DMS79 treated with DMSO at 0.1 percent for 48 hours (cell line): Measurements from ENCODE around the gene IFIT1.
"Not testable (repeated sequence)": the region's sequence is repeated elsewhere in the genome, so short reads cannot be mapped to it uniquely, and the experiment has no call there.

ENCODE experiments used
- DNase-seq: peaks from one replicate; lab custom pipeline; 2025; lab: John Stamatoyannopoulos, UW

Gene IFIT1

GRCh38 chr10:89403043-89403442, 10.6 kb downstream of the IFIT1 start:
- no peak for DNase-seq

DNA sequence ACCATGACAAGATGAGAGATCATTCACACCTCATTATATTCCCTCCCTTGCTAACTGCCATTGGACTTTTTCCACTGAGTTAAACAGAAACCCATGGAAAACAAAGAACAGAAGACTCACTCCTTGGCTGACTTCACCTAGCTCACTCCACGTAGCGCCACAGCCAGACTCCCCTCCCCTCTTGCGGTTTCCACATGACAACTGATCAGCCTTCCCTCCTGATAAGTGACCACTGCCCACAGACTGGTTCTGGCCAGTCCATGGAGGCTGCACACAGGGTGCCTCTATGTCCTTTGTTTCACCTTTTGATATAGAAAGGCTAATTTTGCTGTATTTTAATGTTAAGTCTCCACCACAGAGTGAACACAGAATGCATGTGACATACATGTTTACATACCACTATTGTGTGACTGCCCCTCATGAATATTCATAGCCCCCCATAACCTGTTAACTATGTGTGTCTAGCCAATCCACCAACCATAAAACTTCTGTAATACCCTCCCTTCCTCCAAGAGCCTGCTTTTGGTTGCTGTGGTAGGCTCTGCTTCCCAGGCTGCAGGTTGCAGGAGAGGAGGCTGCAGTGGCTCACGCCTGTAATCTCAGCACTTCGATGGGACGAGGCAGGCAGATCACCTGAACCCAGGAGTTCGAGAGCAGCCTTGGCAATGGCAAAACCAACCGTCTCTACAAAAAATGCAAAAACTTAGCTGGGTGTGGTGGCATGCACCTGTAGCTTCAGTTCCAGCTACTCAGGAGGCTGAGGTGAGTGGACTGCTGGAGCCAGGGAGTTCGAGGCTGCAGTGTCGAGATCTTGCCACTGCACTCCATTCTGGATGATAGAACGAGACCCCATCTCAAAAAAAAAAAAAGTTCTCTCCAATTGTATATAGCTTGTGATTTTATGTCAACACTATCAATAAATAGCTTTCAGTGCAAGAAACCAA, 12.0 kb downstream of the IFIT1 start:
- no peak for DNase-seq

GRCh38 chr10:89406178-89406577, 13.8 kb downstream of the IFIT1 start:
- not testable (repeated sequence) for DNase-seq

- not testable (repeated sequence) for DNase-seq
Observed at GRCh38 chr10:89407792-89408191, 15.4 kb downstream of the IFIT1 start.

DNA sequence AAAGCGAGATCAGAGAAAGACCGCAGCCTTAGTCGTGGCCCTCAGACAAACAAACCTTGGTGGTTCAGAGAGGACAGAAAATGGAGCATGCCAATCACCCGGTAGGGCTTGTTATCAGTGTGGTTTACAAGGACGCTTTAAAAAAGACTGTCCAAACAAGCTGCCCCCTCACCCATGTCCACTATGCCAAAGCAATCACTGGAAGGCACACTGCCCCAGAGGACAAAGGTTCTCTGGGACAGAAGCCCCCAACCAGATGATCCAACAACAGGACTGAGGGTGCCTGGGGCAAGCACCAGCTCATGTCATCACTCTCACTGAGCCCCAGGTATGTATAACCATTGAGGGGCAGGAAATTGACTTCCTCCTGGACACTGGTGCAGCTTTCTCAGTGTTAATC, 16.9 kb downstream of the IFIT1 start:
- DNase-seq = not testable (repeated sequence)

DNA sequence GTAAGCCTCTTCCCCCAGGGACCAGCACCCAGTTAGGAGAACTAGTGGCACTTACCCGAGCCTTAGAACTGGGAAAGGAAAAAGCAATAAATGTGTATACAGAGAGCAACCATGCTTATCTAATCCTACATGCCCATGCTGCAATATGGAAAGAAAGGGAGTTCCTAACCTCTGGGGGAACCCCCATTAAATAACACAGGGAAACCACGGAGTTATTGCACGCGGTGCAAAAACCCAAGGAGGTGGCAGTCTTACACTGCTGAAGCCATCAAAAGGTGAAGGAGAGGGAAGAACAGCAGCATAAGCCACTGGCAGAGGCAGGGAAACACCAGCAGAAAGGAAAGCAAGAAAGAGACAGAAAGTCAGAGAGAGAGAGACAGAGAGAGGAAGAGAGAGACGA, 18.1 kb downstream of the IFIT1 start:
- not testable (repeated sequence) for DNase-seq

GRCh38 chr10:89411135-89411534, 18.7 kb downstream of the IFIT1 start:
- not testable (repeated sequence) for DNase-seq

DNA sequence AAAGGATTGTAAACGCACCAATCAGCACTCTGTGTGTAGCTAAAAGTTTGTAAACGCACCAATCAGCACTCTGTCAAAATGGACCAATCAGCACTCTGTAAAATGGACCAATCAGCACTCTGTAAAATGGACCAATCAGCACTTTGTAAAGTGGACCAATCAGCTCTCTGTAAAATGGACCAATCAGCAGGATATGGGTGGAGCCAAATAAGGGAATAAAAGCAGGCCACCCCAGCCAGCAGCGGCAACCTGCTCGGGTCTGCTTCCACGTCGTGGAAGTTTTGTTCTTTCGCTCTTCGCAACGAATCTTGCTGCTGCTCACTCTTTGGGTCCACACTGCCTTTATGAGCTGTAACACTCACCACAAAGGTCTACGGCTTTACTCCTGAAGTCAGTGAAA, 19.9 kb downstream of the IFIT1 start:
- not testable (repeated sequence) for DNase-seq

DNA sequence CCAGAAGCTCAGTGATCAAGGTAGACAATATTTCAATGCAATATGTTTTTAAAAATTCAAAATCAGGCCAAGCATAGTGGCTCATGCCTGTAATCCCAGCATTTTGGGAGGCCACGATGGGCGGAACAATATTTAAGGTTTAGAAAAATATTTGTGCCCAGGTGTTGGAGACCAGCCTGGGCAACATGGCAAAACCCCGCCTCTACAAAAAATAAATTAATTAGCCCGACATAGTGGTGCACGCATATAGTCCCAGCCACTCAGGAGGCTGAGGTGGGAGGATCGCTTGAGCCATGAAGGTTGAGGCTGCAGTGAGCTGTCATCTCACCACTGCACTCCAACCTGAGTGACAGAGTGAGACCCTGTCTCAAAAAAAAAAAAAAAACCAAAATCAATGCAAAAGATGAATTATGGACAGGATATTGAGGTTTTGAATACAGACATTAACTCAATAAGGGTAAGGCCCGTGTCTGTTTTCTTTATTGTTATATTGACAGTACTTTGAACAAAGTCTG, 21.0 kb downstream of the IFIT1 start:
- no peak for DNase-seq

- DNase-seq = peak; percentile 62
Observed at GRCh38 chr10:89414146-89414878, 21.9 kb downstream of the IFIT1 start, which contains the start of gene IFIT5. IFIT5 (plus strand) TSS chr10:89414568; CDS start chr10:89414799, 231 bp downstream.

- DNase-seq = peak; percentile 13
Observed at GRCh38 chr10:89414879-89415821, 22.7 kb downstream of the IFIT1 start.

- DNase-seq = no peak
Observed at GRCh38 chr10:89416465-89416864, 24.0 kb downstream of the IFIT1 start.

GRCh38 chr10:89419548-89419947, 27.1 kb downstream of the IFIT1 start:
- no peak for DNase-seq

DNA sequence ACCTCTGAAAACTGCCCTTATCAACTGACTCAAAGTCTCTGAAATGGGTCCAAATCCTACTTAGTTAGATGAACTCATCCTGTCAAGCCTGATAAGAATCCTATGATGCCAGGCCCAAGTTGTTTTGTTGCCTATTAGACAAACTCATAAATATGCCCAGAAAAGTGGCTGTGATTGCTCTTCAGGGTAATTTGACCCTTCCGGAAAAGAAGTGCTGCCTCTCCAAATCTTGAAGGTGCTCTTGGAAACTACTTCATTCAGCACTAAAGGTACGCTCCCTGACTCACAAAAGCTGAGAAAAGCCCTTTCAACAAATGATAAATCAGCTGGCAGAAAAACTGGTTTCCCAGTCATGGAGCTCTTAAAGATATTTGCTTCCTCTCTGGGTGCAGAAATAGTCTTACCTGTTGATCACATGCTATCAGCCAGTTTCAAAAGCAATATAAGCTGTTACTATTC, 28.6 kb downstream of the IFIT1 start:
- DNase-seq = peak; percentile 89

GRCh38 chr10:89425000-89425399, 32.6 kb downstream of the IFIT1 start:
- DNase-seq = no peak

DNA sequence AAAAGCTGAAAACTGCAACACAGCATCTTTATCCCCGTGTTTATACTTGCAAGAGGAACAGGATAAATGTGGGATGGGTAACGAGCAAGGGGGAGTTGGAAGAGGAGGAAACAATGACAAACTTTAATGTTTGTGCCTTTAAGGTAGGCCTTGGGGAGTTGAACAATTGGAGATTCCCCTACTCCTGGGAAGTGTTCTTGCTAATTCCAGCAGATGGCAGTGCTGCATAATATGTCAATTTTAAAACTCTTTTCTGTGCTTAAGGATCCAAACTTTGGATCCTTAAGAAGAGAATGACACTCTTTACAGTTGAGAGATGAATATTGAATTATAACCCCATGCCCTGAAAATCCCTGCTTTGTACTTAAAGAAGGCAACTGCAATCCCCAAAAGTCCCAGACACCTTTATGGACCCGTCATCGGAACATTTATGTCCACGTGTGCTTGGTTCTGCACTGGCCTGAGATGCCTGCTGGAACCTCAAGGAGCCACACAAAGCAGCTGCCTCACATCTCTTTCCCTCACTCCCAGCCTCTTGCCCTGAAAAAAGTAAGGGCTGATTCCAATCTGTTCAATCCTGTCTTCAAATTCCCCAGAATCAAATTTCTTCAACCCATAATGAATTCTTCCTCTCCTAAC, 33.9 kb downstream of the IFIT1 start:
- no peak for DNase-seq

- no peak for DNase-seq
Observed at GRCh38 chr10:89427629-89428028, 35.2 kb downstream of the IFIT1 start.

DNA sequence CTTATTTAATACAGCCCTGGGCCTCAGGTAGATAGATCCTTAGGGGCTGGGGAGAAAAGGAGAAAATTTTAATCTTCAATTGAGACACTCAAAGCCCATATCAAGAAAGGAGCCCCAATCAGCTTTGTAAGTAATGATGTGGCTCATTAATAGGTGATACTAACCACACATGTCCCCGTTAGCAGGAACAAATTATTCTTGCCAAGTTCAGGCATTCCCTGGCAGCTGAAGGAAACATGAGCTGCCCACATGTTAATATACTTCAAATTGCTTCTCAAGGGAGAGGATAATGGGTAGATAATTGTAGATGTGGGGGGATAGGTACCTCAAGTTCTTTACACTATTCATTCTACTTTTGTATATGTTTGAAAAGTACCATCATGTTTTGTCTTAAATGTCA, 36.5 kb downstream of the IFIT1 start:
- no peak for DNase-seq

GRCh38 chr10:89431977-89432376, 39.6 kb downstream of the IFIT1 start:
- DNase-seq = no peak

- DNase-seq = no peak
Observed at GRCh38 chr10:89438525-89438924, 46.1 kb downstream of the IFIT1 start.
